ENCODE data around the gene ADGRB3.
"Not testable (repeated sequence)": the region's sequence is repeated elsewhere in the genome, so short reads cannot be mapped to it uniquely, and the experiment has no call there.

DNA sequence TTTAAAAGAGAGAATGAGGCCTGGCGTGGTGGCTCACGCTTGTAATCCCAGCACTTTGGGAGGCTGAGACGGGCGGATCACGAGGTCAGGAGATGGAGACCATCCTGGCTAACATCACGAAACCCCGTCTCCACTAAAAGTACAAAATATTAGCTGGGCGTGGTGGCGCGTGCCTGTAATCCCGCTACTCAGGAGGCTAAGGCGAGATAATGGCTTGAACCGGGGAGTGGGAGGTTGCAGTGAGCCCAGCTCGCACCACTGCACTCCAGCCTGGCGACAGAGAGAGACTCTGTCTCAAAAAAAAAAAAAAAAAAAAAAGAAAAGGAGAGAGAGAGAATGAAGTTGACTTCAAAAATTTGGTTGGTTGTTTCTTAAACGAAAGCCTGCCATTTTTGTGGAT lies 41.0 kb downstream of the ADGRB3 start:
- TF ChIP-seq, protein P1, sequence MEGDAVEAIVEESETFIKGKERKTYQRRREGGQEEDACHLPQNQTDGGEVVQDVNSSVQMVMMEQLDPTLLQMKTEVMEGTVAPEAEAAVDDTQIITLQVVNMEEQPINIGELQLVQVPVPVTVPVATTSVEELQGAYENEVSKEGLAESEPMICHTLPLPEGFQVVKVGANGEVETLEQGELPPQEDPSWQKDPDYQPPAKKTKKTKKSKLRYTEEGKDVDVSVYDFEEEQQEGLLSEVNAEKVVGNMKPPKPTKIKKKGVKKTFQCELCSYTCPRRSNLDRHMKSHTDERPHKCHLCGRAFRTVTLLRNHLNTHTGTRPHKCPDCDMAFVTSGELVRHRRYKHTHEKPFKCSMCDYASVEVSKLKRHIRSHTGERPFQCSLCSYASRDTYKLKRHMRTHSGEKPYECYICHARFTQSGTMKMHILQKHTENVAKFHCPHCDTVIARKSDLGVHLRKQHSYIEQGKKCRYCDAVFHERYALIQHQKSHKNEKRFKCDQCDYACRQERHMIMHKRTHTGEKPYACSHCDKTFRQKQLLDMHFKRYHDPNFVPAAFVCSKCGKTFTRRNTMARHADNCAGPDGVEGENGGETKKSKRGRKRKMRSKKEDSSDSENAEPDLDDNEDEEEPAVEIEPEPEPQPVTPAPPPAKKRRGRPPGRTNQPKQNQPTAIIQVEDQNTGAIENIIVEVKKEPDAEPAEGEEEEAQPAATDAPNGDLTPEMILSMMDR (IDR thresholded peaks at IDR 0.05) = not testable (repeated sequence)
- not testable (repeated sequence) for TF ChIP-seq POLR2A (IDR thresholded peaks at IDR 0.05)

Data from lower leg skin (tissue), 3 donors.